GM12878 (cell line): ENCODE measurements around the gene C12orf60. TPM values are rescaled to one million over a fixed set of nuclear protein-coding genes. Genes with fewer than 3 reads are reported as not detected.

Experiments
- ATAC-seq: fragments of 200-7000 bp; cut with Tn5 transposase; 3 replicates; pipeline ENCODE4 v1.9.1; 2020; ENCODE audit warnings: mild to moderate bottlenecking, moderate library complexity
- BruUV-seq: library from RNA; stranded (reverse); fragments of 400-500 nt; replicated peaks from 2 replicates; lab custom pipeline; 2021; lab: Mats Ljungman, UMichigan
- CTCF ChIA-PET: fragments of 300-600 bp; sonication (Branson Sonifier 250); formaldehyde crosslinking; extraction: SDS; loops from one replicate; lab custom pipeline; 2021; ENCODE audit warnings: inconsistent platforms; lab: Yijun Ruan, JAX
- POLR2A ChIA-PET: fragments of 350-600 bp; formaldehyde crosslinking; extraction: SDS; loops from one replicate; lab custom pipeline; 2021; ENCODE audit warnings: inconsistent platforms; lab: Charles Lee
- RAD21 ChIA-PET: fragments of 300-600 bp; sonication (Branson Sonifier 250); formaldehyde crosslinking; loops from one replicate; lab custom pipeline; 2023; ENCODE audit warnings: antibody characterized with exemption; ENCODE audit not compliant: unreplicated experiment; lab: Charles Lee
- SMC1A ChIA-PET: fragments of 300-600 bp; sonication (Branson Sonifier 250); formaldehyde crosslinking; loops from one replicate; lab custom pipeline; 2023; ENCODE audit not compliant: unreplicated experiment, uncharacterized antibody; lab: Charles Lee
- DNase-seq: peaks from one replicate; pipeline ENCODE4 v3.0.0-alpha.2; 2011; ENCODE audit warnings: low read depth, low spot score
- FAIRE-seq: peaks from 3 replicates; lab custom pipeline; 2011; peaks lifted over from hg19 to GRCh38; lab: Jason Lieb, UNC
- H2AFZ ChIP-seq: 2 replicates; pipeline ENCODE4 v1.6.0; 2011; ENCODE audit warnings: low read depth, low read length, control low read depth; ENCODE audit not compliant: control insufficient read depth
- H3K27ac ChIP-seq: 2 replicates; pipeline ENCODE4 v1.5.1; 2011; ENCODE audit warnings: control low read depth; ENCODE audit not compliant: control insufficient read depth, insufficient read depth
- H3K27me3 ChIP-seq, 2 experiments: replicated peaks in 1 of 2; 2 replicates each; pipeline versions ENCODE4 v1.6.0 to v1.6.1; 2011; ENCODE audit warnings: low read length in 1 of 2; ENCODE audit not compliant: control insufficient read depth in 2 of 2, insufficient read depth in 2 of 2
- H3K36me3 ChIP-seq, 2 experiments: 2 replicates each; pipeline ENCODE4 v1.5.1; 2011; ENCODE audit warnings: low read length in 1 of 2; ENCODE audit not compliant: control insufficient read depth in 2 of 2, insufficient read depth in 2 of 2
- H3K4me1 ChIP-seq: 2 replicates; pipeline ENCODE4 v1.6.1; 2011; ENCODE audit warnings: mild to moderate bottlenecking, low read length, moderate library complexity, mixed read lengths; ENCODE audit not compliant: control insufficient read depth, insufficient read depth
- H3K4me2 ChIP-seq: 2 replicates; pipeline ENCODE4 v1.6.0; 2011; ENCODE audit warnings: control low read depth; ENCODE audit not compliant: control insufficient read depth, insufficient read depth
- H3K4me3 ChIP-seq: fragments of 200-600 bp; sonication (generic); 2 replicates; pipeline ENCODE4 v1.5.1; 2016
- H3K79me2 ChIP-seq: 2 replicates; pipeline ENCODE4 v1.6.0; 2011; ENCODE audit warnings: low read length; ENCODE audit not compliant: control insufficient read depth, insufficient read depth
- H3K9ac ChIP-seq: 2 replicates; pipeline ENCODE4 v1.8.0; 2011; ENCODE audit warnings: low read length, control low read depth, mixed read lengths; ENCODE audit not compliant: control insufficient read depth, insufficient read depth
- H3K9me3 ChIP-seq: replicated peaks from 3 replicates; pipeline ENCODE4 v1.5.1; 2011; ENCODE audit warnings: mild to moderate bottlenecking, low read length; ENCODE audit not compliant: control insufficient read depth, insufficient read depth
- H4K20me1 ChIP-seq: 2 replicates; pipeline ENCODE4 v1.6.0; 2011; ENCODE audit not compliant: control insufficient read depth, insufficient read depth
- CEBPB ChIP-seq, 2 experiments: fragments of 150-350 bp in 1 of 2; IDR thresholded peaks; 2 replicates each; pipeline ENCODE4 v1.6.1; 2012 to 2014; ENCODE audit warnings: low read depth in 2 of 2, low read length in 2 of 2, borderline replicate concordance in 1 of 2, inconsistent platforms in 1 of 2
- CTCF ChIP-seq, 3 experiments: IDR thresholded peaks in 2 of 3; conservative IDR thresholded peaks in 1 of 3; 2 replicates each; pipeline ENCODE4 v1.5.1; 2011; ENCODE audit warnings: low read depth in 3 of 3, low read length in 3 of 3, mild to moderate bottlenecking in 3 of 3, control low read depth in 2 of 3, moderate library complexity in 2 of 3, inconsistent platforms in 1 of 3, mixed read lengths in 1 of 3; ENCODE audit not compliant: control insufficient read depth in 2 of 3, insufficient read depth in 1 of 3; ENCODE audit errors: extremely low read depth in 1 of 3
- ETV6 ChIP-seq, 2 experiments: fragments of 450-650 bp in 1 of 2; IDR thresholded peaks in 1 of 2; conservative IDR thresholded peaks in 1 of 2; 2 replicates each; pipeline ENCODE4 v1.6.1; 2014; ENCODE audit warnings: antibody characterized with exemption in 1 of 2, borderline replicate concordance in 1 of 2, low read depth in 1 of 2, mild to moderate bottlenecking in 1 of 2, moderate library complexity in 1 of 2
- LARP7 ChIP-seq: fragments of 450-650 bp; IDR thresholded peaks from 2 replicates; pipeline ENCODE4 v1.6.1; 2017; ENCODE audit warnings: mild to moderate bottlenecking
- PKNOX1 ChIP-seq: fragments of 450-650 bp; IDR thresholded peaks from 2 replicates; pipeline ENCODE4 v1.6.1; 2016; ENCODE audit warnings: mild to moderate bottlenecking
- PML ChIP-seq: IDR thresholded peaks from 2 replicates; pipeline ENCODE4 v1.6.1; 2012; ENCODE audit warnings: low read length, inconsistent platforms
- STAT3 ChIP-seq: IDR thresholded peaks from 2 replicates; pipeline ENCODE4 v1.6.1; 2011; ENCODE audit warnings: low read depth, low read length, improper control_type of control experiment
- in situ Hi-C: fragments of 300-500 bp; cut with MboI; formaldehyde crosslinking; loops from 9 replicates; pipeline ENCODE4 v1.14.3; 2018; ENCODE audit warnings: mixed read lengths
- intact Hi-C: fragments of 100-400 bp; cut with micrococcal nuclease; formaldehyde crosslinking; loops from one replicate; pipeline ENCODE4 v1.14.2; 2022; ENCODE audit not compliant: unreplicated experiment
- polyA plus RNA-seq, 11 experiments: library from polyadenylated mRNA; depleted of rRNA in 4 of 11; unstranded in 6 of 11; stranded (reverse) in 5 of 11; fragments of >200 nt; fragmentation: Nextera tagmentation in 4 of 11; fragmentation: Illumina TruSeq in 1 of 11; extraction: Ambion mirVana in 4 of 11; extraction: Trizol in 1 of 11; gene quantifications; 1 replicate in 1 of 11; 2 replicates in 10 of 11; pipeline versions ENCODE4 v1.2.1 to v1.2.3, GENCODE V29; 2011 to 2016; ENCODE audit warnings: inconsistent platforms in 2 of 11, missing spikeins in 2 of 11, low read depth in 1 of 11
- total RNA-seq, 4 experiments: library from RNA; depleted of rRNA in 3 of 4; stranded (reverse); fragments of >200 nt in 3 of 4; fragmentation: Illumina TruSeq in 1 of 4; extraction: Trizol in 1 of 4; gene quantifications; 2 replicates each; pipeline versions ENCODE4 v1.2.1 to v1.2.3, GENCODE V29; 2013 to 2021

The C12orf60 gene
- total and polyA plus RNA-seq, 10 of the 15 experiments (the other 5 are each of a cell fraction or from before 2014, with no cell fraction given) = 1.8 to 7.2 (median 3.2) TPM

- FAIRE-seq = no peak
- ATAC-seq = no peak
- no TSS peak for BruUV-seq
- H3K27ac ChIP-seq = no peak overlapping the region
- no peaks in the 10 kb centered on the region for H3K4me1 ChIP-seq
- no peaks in the 10 kb centered on the region for H4K20me1 ChIP-seq
- H2AFZ ChIP-seq = no peak overlapping the region
- no peak overlapping the region for H3K4me2 ChIP-seq
- no peaks in the 10 kb centered on the region for H3K27me3 ChIP-seq
- CTCF ChIA-PET = no interaction called here
- H3K79me2 ChIP-seq = no peaks in the 10 kb centered on the region
- SMC1A ChIA-PET = no interaction called here
- H3K9me3 ChIP-seq = peaks cover 2% of the 10 kb centered on the region; the same call in 1 of the 3 replicates
- no peak overlapping the region for H3K4me3 ChIP-seq
- H3K36me3 ChIP-seq = no peaks in the 10 kb centered on the region
- TF ChIP-seq PML = no peak
- no peak for TF ChIP-seq STAT3
- TF ChIP-seq LARP7 = no peak
- no peak for TF ChIP-seq ETV6 (conservative IDR thresholded peaks at IDR 0.05 in 1 of 2, IDR thresholded peaks at IDR 0.05 in 1 of 2; ENCODE audit: borderline replicate concordance in 1 of 2, low read depth in 1 of 2)
- no peak for TF ChIP-seq CEBPB (IDR thresholded peaks at IDR 0.05; ENCODE audit: borderline replicate concordance in 1 of 2, low read depth in 2 of 2, low read length in 2 of 2)
- no peak for TF ChIP-seq CTCF (IDR thresholded peaks at IDR 0.05 in 2 of 3, conservative IDR thresholded peaks at IDR 0.05 in 1 of 3; ENCODE audit: control insufficient read depth in 2 of 3, extremely low read depth in 1 of 3, insufficient read depth in 1 of 3, low read depth in 3 of 3, low read length in 3 of 3)
- no peak for TF ChIP-seq PKNOX1
- TF ChIP-seq, all 136 proteins: peak for 0
- ChIA-PET RAD21 (no interaction called here), POLR2A (no interaction called here)
- intact Hi-C loops = no loop called here
- DNase-seq = no peak
- H3K9ac ChIP-seq = no peak overlapping the region
- in situ Hi-C loops = no loop called here
Measured at GRCh38 chr12:14860490-14860889, 57.0 kb downstream of the C12orf60 start.
